K562 (cell line): ENCODE measurements around the gene EFHC1. TPM values are rescaled to one million over a fixed set of nuclear protein-coding genes. Genes with fewer than 3 reads are reported as not detected.

Experiments
- ARID1B ChIP-seq: fragments of 450-650 bp; IDR thresholded peaks from 2 replicates; pipeline ENCODE4 v1.6.1; 2016; ENCODE audit warnings: antibody characterized with exemption, mild to moderate bottlenecking, inconsistent platforms
- ATF3 ChIP-seq, 2 experiments: fragments of 450-650 bp in 1 of 2; sonication (generic) in 1 of 2; formaldehyde crosslinking in 1 of 2; IDR thresholded peaks in 1 of 2; conservative IDR thresholded peaks in 1 of 2; 2 replicates each; pipeline versions ENCODE4 v1.6.1 to v1.8.1; 2016 to 2023; ENCODE audit warnings: mild to moderate bottlenecking in 2 of 2, moderate library complexity in 2 of 2, inconsistent platforms in 1 of 2, missing genetic modification reagents in 1 of 2
- BRD4 ChIP-seq: fragments of 200-600 bp; sonication (generic); IDR thresholded peaks from 2 replicates; pipeline ENCODE4 v1.6.1; 2017; ENCODE audit warnings: inconsistent platforms
- COPS2 ChIP-seq: fragments of 450-650 bp; conservative IDR thresholded peaks from 2 replicates; pipeline ENCODE4 v1.6.1; 2016; ENCODE audit warnings: mild to moderate bottlenecking, moderate library complexity
- ELK1 ChIP-seq: sonication (generic); formaldehyde crosslinking; IDR thresholded peaks from 2 replicates; pipeline ENCODE4 v1.8.1; 2022; ENCODE audit warnings: missing genetic modification reagents
- ESRRA ChIP-seq: fragments of 450-650 bp; IDR thresholded peaks from 2 replicates; pipeline ENCODE4 v1.6.1; 2014; ENCODE audit warnings: low read depth, mild to moderate bottlenecking, moderate library complexity, borderline replicate concordance
- FOXP1 ChIP-seq: sonication (generic); formaldehyde crosslinking; IDR thresholded peaks from 2 replicates; pipeline ENCODE4 v1.8.0; 2022; ENCODE audit warnings: mild to moderate bottlenecking, missing genetic modification reagents
- FUS ChIP-seq: fragments of 200-400 bp; formaldehyde crosslinking; optimal IDR thresholded peaks from 2 replicates; pipeline ENCODE3; 2017; ENCODE audit warnings: low read depth, low read length
- HDAC6 ChIP-seq: IDR thresholded peaks from 2 replicates; pipeline ENCODE4 v1.6.1; 2012; ENCODE audit warnings: low read depth, mild to moderate bottlenecking, control low read depth, inconsistent platforms, low read length, moderate library complexity
- HMGXB4 ChIP-seq: sonication (generic); formaldehyde crosslinking; IDR thresholded peaks from 2 replicates; pipeline ENCODE4 v1.8.1; 2023; ENCODE audit warnings: mild to moderate bottlenecking, missing genetic modification reagents
- ILF3 ChIP-seq: fragments of 450-650 bp; IDR thresholded peaks from 2 replicates; pipeline ENCODE4 v1.6.1; 2018; ENCODE audit warnings: antibody characterized with exemption, mild to moderate bottlenecking, moderate library complexity, borderline replicate concordance
- ILK ChIP-seq: fragments of 450-650 bp; IDR thresholded peaks from 2 replicates; pipeline ENCODE4 v1.6.1; 2016; ENCODE audit warnings: missing genetic modification characterization, low read depth, mild to moderate bottlenecking, missing compliant biosample characterization, moderate library complexity, borderline replicate concordance
- KDM4B ChIP-seq, 2 experiments: fragments of 450-650 bp in 1 of 2; sonication (generic) in 1 of 2; IDR thresholded peaks; 2 replicates each; pipeline ENCODE4 v1.6.1; 2016 to 2017; ENCODE audit warnings: borderline replicate concordance in 2 of 2, antibody characterized with exemption in 1 of 2, low read depth in 1 of 2, mild to moderate bottlenecking in 1 of 2
- LCOR ChIP-seq: sonication (generic); formaldehyde crosslinking; IDR thresholded peaks from 2 replicates; pipeline ENCODE4 v1.8.0; 2022; ENCODE audit warnings: mild to moderate bottlenecking, missing genetic modification reagents
- PCBP2 ChIP-seq: fragments of 200-400 bp; formaldehyde crosslinking; IDR thresholded peaks from 2 replicates; pipeline ENCODE4 v1.6.1; 2018; ENCODE audit warnings: low read length, low read depth, mild to moderate bottlenecking, moderate library complexity; ENCODE audit not compliant: poor library complexity, severe bottlenecking
- SIN3A ChIP-seq, 2 experiments: fragments of 150-350 bp in 1 of 2; IDR thresholded peaks; 2 replicates each; pipeline ENCODE4 v1.6.1; 2011 to 2016; ENCODE audit warnings: borderline replicate concordance in 2 of 2, low read depth in 2 of 2, low read length in 2 of 2, mild to moderate bottlenecking in 2 of 2, moderate library complexity in 2 of 2; ENCODE audit not compliant: control insufficient read depth in 1 of 2
- TCF7L2 ChIP-seq: fragments of 150-350 bp; IDR thresholded peaks from 2 replicates; pipeline ENCODE4 v1.6.1; 2016; ENCODE audit warnings: low read depth, mild to moderate bottlenecking, low read length, moderate library complexity
- THAP7 ChIP-seq: fragments of 250-450 bp; sonication (Bioruptor Pico); IDR thresholded peaks from 2 replicates; pipeline ENCODE4 v1.5.0; 2021
- USF2 ChIP-seq: sonication (generic); formaldehyde crosslinking; IDR thresholded peaks from 2 replicates; pipeline ENCODE4 v1.5.0; 2020; ENCODE audit warnings: missing genetic modification reagents
- ZNF699 ChIP-seq: fragments of 250-450 bp; sonication (Bioruptor Pico); IDR thresholded peaks from 2 replicates; pipeline ENCODE4 v1.8.0; 2021; ENCODE audit warnings: mild to moderate bottlenecking, moderate library complexity; ENCODE audit not compliant: insufficient replicate concordance
- ZNF79 ChIP-seq: fragments of 250-450 bp; sonication (Bioruptor Pico); IDR thresholded peaks from 2 replicates; pipeline ENCODE4 v1.4.0; 2020; ENCODE audit warnings: low read depth, mild to moderate bottlenecking, moderate library complexity
- polyA plus RNA-seq, 8 experiments: library from polyadenylated mRNA; depleted of rRNA in 4 of 8; stranded (reverse) in 5 of 8; unstranded in 3 of 8; fragments of >200 nt; fragmentation: Nextera tagmentation in 2 of 8; fragmentation: Illumina TruSeq in 1 of 8; extraction: Ambion mirVana in 2 of 8; extraction: Trizol in 1 of 8; gene quantifications; 2 replicates each; pipeline versions ENCODE4 v1.2.1 to v1.2.3, GENCODE V29; 2011 to 2014; ENCODE audit warnings: inconsistent platforms in 1 of 8, missing spikeins in 1 of 8
- total RNA-seq, 7 experiments: library from RNA; depleted of rRNA in 6 of 7; stranded (reverse); fragments of >200 nt in 6 of 7; fragmentation: Illumina TruSeq in 2 of 7; extraction: Trizol in 2 of 7; gene quantifications; 2 replicates each; pipeline versions ENCODE4 v1.2.1 to v1.2.3, GENCODE V29; 2011 to 2021; ENCODE audit warnings: low replicate concordance in 1 of 7

EFHC1 gene
- total and polyA plus RNA-seq, 9 of the 15 experiments (the other 6 are each of a cell fraction or from before 2014, with no cell fraction given), result 9.5 to 31.0 (median 14.9) TPM

- TF ChIP-seq HMGXB4 (CRISPR knock-in tag) (no peak), ARID1B (0 out of 2 replicates have a peak, but pooled peaks have one; percentile 21), ZNF699 (CRISPR knock-in tag) (no peak), ELK1 (CRISPR knock-in tag) (no peak), PCBP2 (no peak), COPS2 (no peak), LCOR (0 out of 2 replicates have a peak, but pooled peaks have one; percentile 62), FUS (no peak), USF2 (no peak), BRD4 (no peak), THAP7 (CRISPR knock-in tag) (no peak), KDM4B (IDR thresholded peaks at IDR 0.05; ENCODE audit: borderline replicate concordance in 2 of 2, low read depth in 1 of 2) (no peak), ILF3 (no peak), ESRRA (no peak), ILK (tag) (no peak), ATF3 (IDR thresholded peaks at IDR 0.05) (no peak), ATF3 (CRISPR knock-in tag; conservative IDR thresholded peaks at IDR 0.05) (no peak), FOXP1 (CRISPR knock-in tag) (no peak), SIN3A (IDR thresholded peaks at IDR 0.05; ENCODE audit: borderline replicate concordance in 2 of 2, control insufficient read depth in 1 of 2, low read depth in 2 of 2, low read length in 2 of 2) (0 out of 4 replicates have a peak, but pooled peaks of 1 of the 2 experiments have one; percentile 3), ZNF79 (CRISPR knock-in tag) (no peak), HDAC6 (no peak), TCF7L2 (no peak)
These were observed 671 bp downstream of the EFHC1 start (continued) for GRCh38 chr6:52420668-52421358.
